T-helper 2 cell treated with Interferon-gamma antibody and Interleukin-4, amounts not matched to agents 100 ng/mL and 5 ng/mL, for 36 hours (primary cell): ENCODE measurements around the gene FAM98C. TPM values are rescaled to one million over a fixed set of nuclear protein-coding genes. Genes with fewer than 3 reads are reported as not detected.
"Not testable (repeated sequence)": the region's sequence is repeated elsewhere in the genome, so short reads cannot be mapped to it uniquely, and the experiment has no call there.

Experiments
- intact Hi-C: fragments of 100-400 bp; cut with micrococcal nuclease; formaldehyde crosslinking; loops from one replicate; pipeline ENCODE4 v1.15.1; 2023
- total RNA-seq: library from RNA; stranded (reverse); gene quantifications from 2 replicates; pipeline ENCODE4 v1.2.3, GENCODE V29; 2022

Gene FAM98C
- total RNA-seq, 1 donor from 2014 or later: 31.4 TPM

GRCh38 chr19:38392707-38393308 is 10.1 kb upstream of the FAM98C start:
- intact Hi-C loops: no loop called here

- intact Hi-C loops: no loop called here
These were observed 8.4 kb upstream of the FAM98C start for GRCh38 chr19:38394488-38394887.

GRCh38 chr19:38395381-38396114 is 7.3 kb upstream of the FAM98C start:
- intact Hi-C loops: no loop called here

- intact Hi-C loops: no loop called here
These were observed 3.8 kb upstream of the FAM98C start for GRCh38 chr19:38399081-38399480.

GRCh38 chr19:38399537-38399936 is 3.4 kb upstream of the FAM98C start:
- intact Hi-C loops: no loop called here

GRCh38 chr19:38400361-38400760 is 2.5 kb upstream of the FAM98C start:
- intact Hi-C loops: loop anchor here (5.0 kb wide), 1 partner anchor 452 kb away; no protein-coding TSS in a partner anchor

GRCh38 chr19:38401148-38401547 is 1.7 kb upstream of the FAM98C start:
- intact Hi-C loops: loop anchor here (5.0 kb wide), 1 partner anchor 451 kb away; no protein-coding TSS in a partner anchor

- intact Hi-C loops: loop anchor here (1.0 to 5.0 kb wide), 6 partner anchors 14 to 550 kb away; partner anchors contain the start of genes EIF3K, GGN, NFKBIB and PSMD8
These were observed 298 bp upstream of the FAM98C start for GRCh38 chr19:38402623-38402966.

GRCh38 chr19:38404858-38405257 is 2.0 kb downstream of the FAM98C start:
- intact Hi-C loops: loop anchor here (5.0 kb wide), 1 partner anchor 447 kb away; no protein-coding TSS in a partner anchor

- intact Hi-C loops: no loop called here
These were observed 2.4 kb downstream of the FAM98C start for GRCh38 chr19:38405276-38405675.

- intact Hi-C loops: no loop called here
These were observed 6.8 kb downstream of the FAM98C start for GRCh38 chr19:38409631-38410133.

GRCh38 chr19:38410407-38410806 is 7.5 kb downstream of the FAM98C start:
- intact Hi-C loops: not testable (repeated sequence)

- intact Hi-C loops: no loop called here
These were observed 8.3 kb downstream of the FAM98C start for GRCh38 chr19:38411041-38411712.

- intact Hi-C loops: not testable (repeated sequence)
These were observed 9.0 kb downstream of the FAM98C start for GRCh38 chr19:38411898-38412297.

GRCh38 chr19:38412491-38412890 is 9.6 kb downstream of the FAM98C start:
- intact Hi-C loops: no loop called here

- intact Hi-C loops: no loop called here
These were observed 10.1 kb downstream of the FAM98C start for GRCh38 chr19:38412961-38413360.

- intact Hi-C loops: no loop called here
These were observed 10.5 kb downstream of the FAM98C start for GRCh38 chr19:38413416-38413815.

GRCh38 chr19:38417146-38417543 is 14.3 kb downstream of the FAM98C start:
- intact Hi-C loops: no loop called here

- intact Hi-C loops: no loop called here
These were observed 14.9 kb downstream of the FAM98C start for GRCh38 chr19:38417544-38418506.

- intact Hi-C loops: no loop called here
These were observed 18.0 kb downstream of the FAM98C start for GRCh38 chr19:38420935-38421334.

- intact Hi-C loops: no loop called here
These were observed 19.0 kb downstream of the FAM98C start for GRCh38 chr19:38421856-38422255.
